ENCODE data around the gene ERMN.
"Not testable (repeated sequence)": the region's sequence is repeated elsewhere in the genome, so short reads cannot be mapped to it uniquely, and the experiment has no call there.

Gene ERMN

DNA sequence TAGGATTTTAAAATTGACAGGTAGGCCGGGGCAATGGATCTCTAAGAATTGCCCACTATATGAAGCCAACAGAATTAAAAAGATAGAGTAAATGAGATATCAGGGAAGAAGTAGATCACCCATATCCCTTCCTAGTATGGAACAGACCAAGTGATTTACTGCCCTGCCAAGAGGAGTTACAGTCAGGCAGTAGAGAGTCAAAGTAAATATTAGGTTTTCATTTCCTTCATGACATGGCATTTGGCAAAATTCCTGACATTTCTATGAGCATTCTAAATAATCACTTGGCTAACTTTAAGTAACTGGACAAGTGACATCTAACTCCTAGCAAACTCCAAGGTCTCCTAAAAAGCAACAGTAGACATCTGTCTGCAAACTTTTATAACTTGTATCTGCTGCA, 34.6 kb downstream of the ERMN start:
- FAIRE-seq, result no peak

DNA sequence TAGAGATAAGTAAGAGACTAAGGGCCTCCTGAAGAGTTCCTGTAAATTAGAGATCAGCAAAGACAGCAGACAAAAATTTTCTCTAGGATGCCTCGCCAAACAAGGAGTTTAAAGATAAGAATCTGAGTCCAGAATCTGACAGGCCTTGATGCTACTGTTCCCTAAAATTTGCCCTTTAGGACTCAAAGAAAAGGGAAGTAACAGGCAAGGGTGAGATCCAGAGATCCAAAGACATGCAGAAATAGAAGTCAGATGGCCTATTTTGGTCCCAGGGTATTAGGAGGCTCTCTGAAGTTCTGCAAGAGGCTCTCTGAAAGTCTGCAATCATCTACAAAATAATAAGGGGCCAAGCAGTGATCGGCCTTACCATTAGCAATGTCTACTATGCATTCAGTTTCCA, 35.1 kb downstream of the ERMN start:
- no peak for FAIRE-seq

DNA sequence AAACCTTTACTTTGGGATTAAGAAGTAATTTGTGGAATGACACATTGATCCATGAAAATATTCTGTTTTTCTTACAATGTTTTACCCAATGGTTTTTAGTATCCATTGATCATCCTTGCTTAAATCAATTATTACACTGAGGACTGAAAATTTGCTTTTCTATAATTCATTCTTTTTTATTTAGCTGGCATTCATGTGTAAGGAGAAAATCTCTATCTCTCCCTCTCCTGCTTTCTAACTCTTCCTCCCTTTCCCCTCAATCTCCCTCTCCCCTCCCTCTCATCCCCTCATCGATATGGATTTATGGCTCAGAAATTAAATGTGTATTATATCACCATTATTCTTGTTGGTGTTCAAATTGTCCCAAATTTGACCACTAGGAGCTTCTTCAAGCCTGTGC, 38.5 kb downstream of the ERMN start:
- no peak for FAIRE-seq

DNA sequence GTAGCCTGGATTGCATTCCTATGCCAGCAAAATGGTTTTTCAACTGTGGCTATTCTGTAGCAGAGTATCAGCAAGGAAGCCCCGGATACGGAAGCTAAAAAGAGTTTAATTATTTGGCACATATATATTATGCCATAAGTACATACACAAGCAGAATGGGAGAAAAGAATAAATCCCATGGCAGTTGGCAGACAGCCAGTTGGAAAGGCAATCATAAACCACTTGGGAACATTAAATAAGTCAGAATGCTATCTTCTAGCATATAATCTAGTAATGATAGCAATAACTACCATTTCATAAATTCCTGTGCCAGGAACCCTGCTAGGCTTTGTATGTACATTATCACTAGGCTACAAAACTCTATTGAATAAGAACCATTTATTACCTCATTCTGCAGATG, 42.2 kb downstream of the ERMN start:
- no peak for FAIRE-seq

DNA sequence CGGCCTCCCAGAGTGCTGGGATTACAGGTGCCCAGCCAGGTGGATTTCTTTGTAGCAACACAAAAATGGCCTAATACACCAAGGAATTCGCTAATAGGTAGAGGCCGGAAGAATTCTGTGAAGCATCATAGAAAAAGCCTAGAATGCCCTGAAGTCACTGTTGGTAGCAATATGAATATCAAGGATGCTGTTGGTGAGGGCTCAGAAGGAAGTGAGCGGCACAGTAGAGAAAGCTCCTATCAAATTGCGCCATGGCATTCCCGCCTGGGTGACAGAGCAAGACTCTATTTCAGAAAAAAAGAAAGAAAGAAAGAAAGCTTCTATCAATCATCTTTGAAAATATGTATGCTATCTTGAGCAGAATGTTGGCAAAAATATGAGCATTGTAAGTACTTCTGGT, 44.3 kb downstream of the ERMN start:
- FAIRE-seq, result no peak

DNA sequence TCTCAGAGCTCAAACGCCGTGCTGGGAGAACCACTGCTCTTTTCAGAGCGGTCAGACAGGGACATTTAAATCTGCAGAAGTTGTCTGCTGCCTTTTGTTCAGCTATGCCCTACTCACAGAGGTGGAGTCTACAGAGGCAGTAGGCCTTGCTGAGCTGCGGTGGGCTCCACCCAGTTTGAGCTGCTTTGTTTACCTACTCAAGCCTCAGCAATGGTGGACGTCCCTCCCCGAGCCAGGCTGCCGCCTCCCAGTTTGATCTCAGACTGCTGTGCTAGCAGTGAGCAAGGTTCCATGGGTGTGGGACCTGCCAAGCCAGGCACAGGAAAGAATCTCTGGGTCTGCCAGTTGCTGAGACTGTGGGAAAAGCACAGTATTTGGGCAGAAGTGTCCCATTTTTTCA, 46.3 kb downstream of the ERMN start:
- FAIRE-seq, result not testable (repeated sequence)

DNA sequence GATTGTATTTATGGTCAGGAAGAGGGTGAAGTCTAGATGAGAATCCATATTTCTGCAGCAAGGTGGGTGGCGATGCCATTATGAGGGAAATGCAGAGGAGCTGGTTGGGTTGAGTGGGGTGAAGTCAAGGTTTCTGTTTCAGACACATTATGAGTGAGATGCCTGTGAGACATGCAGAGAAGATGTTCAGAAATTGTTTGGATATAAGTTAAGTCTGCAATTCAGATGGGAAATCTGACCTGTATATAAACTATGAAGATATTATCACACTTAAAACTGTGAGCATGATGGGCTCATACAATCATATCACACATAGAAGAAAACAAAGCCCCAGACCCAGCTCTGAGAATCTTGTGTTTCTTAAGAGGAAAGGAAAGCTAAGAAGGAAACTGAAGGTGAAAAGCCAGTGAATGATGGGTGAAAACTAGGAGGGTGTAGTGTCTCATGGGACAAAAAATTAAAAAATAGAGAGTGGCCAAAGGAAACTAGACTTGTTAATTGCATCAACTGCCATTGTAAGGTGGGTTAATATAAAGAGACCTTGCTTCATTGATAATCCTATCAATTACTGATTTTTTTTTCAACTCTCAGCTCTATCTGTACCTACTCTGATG, 53.9 kb downstream of the ERMN start:
- no peak for FAIRE-seq

DNA sequence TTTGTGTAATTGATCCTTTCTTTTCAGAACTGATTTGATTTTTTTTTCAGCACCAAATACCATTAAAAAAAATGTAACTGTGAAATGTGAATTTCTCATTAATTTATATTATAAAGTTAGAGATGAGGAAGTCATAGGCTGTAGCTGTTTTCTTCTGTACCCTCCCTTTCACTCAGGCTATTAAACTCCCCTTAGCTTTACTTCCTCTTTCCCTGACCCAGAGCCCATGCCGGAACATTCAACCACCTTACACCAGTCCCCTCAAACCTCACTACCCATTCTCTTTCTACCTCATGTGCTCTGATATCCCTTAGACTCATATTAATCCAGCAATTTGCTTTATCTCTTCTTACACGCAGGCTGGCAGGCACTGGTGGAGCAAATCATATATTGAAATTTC, 55.7 kb downstream of the ERMN start:
- no peak for FAIRE-seq

DNA sequence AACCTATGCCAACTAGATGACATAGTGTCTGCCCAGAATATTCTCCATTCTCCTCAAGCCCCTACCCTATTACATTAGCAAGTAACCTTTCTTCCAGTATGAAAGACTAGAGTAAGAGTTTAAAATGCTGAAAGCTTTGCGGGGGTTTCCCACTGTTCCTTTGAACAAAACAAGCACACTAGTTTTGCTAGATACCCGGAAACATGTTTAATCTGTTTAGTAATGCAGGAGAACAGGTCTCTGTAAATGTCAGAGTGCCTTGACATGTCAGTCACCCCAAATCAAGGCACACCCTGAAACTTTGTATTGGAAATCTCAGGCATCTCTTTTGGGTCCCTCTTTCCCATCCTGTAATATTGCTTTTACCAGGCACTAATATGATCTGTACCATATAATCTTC, 56.6 kb downstream of the ERMN start:
- no peak for FAIRE-seq
